Stimulated activated CD8-positive, alpha-beta memory T cell treated with anti-CD3 and anti-CD28 coated beads, Interleukin-15, amount 100 ng/mL, for 4 hours (primary cell): ENCODE results near the gene MYO7A.
"Not testable (repeated sequence)": the region's sequence is repeated elsewhere in the genome, so short reads cannot be mapped to it uniquely, and the experiment has no call there.

Experiments
- DNase-seq, 2 donors: peaks; one replicate each; pipeline ENCODE4 v3.0.0-alpha.2; 2020; ENCODE audit warnings: low read depth in 2 of 2

Gene MYO7A

DNA sequence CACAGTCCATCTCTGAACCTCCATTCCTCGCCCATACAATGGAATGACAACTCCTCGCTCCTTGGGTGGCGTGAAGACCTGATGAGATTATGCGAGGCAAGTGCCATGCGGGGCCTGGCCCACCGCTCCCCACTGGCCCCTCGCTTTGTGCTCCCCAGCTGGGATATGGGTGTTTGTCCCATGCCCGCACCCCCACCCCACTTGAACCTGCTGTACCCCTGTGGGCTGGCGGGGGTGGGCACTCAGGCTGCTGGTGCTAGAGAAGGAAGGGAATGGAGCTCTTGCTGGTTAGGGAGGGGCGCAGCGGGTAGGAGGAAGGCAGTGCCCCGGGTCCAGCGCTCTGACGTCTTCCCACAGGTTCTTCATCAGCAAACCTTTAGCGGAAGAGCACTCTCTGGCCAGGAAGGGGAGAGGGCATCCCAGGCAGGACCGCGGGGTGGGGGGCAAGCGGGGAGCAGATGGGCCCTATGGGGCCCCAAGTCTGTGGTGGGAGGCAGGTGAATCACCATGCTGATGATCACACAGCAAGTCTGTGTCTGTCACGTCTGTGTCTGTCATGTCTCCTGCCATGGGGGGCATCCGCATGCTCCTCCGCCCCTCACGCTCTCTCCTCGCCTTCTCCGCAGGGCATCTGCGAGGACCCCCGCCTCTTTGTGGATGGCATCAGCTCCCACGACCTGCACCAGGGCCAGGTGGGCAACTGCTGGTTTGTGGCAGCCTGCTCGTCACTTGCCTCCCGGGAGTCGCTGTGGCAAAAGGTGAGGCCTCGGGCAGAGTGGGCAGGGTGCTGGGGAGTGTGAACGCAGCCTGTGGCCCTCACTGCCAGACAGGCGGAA lies 34.8 kb upstream of the MYO7A start:
- DNase-seq, result no peak

DNA sequence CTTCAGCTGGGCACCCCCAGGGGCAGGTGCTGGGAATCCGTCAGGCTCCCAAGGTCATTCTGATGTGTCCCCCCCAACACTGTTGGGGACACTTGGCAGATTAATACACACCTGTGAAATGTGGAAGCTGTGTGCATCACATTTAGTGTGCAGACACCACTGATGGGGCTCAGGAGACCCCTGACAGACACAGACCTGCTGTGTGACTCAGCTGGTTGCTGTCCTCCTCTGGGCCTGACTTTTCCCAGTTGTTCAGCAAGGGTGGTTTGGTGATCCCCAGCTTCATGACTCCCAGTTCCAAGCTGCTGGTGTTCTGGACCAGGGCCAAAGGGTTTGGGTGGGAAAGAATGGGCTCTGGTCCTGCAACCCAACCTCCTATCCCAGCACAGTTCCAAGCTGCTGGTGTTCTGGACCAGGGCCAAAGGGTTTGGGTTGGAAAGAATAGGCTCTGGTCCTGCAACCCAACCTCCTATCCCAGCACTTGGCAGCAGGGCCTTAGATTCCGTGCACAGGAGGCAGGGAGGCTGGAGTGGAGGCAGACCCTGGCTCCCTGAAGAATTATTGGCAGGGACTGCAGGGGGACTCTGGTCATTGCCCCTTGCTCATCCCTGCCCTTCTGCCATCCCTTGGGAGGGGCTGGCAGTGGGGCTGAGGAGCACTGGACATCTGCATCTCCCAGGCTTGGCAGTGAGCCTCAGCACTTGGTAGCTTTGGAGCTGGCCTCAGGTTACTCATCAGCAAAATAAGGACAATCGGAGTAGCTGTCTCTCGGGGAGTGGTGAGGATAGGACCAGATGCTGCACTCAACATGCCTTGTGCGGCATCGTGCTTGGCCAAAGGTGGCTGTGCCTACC lies 33.8 kb upstream of the MYO7A start:
- no peak for DNase-seq

DNA sequence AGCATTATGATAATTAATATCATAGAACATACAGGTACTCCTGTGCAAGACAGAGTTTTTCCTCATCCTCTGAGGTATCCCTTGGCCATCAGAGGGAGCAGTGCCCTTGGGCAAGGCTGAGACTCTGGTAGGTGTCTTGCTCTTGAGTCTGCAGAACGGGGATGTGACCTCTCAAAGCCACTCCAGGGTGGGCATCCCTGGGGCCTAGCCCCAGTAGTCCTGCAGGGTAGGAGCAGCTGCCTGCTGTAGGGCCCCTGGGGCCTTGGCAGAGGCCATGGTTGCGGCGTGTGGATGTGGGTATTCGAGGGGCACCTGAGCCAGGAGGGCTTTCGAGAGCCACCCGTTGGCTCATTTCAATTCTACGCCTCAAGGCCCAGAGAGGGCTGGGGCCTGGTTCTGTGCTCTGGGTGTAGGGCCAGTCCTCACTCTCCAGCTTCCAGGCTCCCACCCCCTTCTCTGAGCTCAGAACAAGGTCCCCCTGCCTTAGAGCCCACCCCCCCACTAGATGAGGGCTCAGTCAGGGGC lies 33.1 kb upstream of the MYO7A start:
- DNase-seq, result no peak

DNA sequence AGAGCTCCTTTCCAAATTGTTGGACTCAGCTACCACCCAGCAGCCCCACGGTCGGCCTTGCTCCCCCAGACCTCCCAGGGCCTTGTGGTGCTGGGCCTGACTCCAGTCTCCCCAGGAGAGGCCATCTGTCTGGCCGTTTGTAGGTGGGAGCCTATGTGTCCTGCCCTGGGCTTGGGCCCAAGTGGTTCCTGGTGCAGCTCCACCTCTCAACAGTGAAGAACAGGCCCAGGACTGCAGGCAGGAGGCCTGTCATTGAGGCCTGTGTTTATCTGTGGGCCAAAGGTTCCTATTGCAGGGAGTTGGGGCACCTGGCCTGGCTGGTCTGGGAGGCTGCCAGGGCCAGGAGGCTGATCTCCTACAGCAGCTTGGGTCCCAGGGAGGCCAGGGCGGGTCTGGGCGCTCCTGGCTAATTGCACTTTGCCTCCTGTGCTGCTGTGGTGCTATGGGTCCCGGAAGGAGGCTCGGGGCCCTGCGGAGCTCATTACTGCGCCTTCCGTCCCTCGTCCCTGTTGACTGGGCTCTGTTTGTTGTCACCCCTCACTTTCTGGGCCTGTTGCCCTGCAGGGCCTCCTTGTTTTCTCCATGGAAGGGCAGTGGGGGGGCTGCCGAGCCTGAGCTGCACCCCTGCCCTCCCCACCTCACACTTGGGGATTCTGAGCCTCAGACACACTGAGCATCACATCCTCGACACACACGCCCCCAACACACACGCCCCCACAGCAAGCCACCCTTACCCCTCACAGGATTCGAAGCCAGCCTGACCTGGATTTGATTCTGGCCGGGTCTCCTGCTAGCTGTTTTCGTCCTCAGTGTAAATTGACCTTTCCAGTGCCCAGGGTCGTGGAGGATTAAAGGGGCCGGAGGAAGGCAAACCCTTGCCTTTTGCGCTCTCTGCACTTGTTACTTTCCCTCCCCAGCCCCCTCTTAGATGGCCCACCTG lies 32.2 kb upstream of the MYO7A start:
- DNase-seq, result no peak

DNA sequence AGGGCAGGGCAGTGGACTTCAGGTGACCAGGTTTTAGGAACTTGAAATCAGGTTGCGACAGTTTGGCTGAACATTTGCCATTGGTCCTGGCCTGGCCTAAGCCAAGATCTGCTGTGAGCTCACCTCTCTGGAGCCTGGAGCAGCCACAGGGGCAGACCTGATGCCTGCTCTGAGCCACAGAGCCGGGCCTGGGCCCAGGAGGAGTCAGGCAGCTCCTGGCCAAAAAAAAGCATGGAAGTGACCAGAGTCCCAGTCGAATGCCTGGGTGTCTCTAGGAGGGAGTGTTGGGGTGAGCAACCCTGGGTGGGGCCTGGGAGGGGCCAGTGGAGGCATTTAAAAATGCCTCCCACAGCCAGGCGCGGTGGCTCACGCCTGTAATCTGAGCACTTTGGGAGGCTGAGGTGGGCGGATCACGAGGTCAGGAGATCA lies 31.4 kb upstream of the MYO7A start:
- no peak for DNase-seq

DNA sequence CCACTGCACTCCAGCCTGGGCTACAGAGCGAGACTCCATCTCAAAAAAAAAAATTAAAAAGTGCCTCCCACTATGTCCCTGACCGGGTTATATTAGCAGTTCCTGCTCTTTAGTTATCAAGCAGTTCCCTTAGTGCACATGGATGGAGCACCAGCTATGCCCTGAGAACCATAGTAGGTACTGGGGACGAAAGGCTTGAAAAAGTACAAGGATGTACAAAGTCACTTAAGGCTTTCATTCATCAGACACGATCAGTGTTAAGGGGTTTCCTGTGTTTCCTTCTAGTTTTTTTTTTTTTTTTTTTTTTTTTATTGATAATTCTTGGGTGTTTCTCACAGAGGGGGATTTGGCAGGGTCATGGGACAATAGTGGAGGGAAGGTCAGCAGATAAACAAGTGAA lies 30.9 kb upstream of the MYO7A start:
- DNase-seq, result not testable (repeated sequence)

DNA sequence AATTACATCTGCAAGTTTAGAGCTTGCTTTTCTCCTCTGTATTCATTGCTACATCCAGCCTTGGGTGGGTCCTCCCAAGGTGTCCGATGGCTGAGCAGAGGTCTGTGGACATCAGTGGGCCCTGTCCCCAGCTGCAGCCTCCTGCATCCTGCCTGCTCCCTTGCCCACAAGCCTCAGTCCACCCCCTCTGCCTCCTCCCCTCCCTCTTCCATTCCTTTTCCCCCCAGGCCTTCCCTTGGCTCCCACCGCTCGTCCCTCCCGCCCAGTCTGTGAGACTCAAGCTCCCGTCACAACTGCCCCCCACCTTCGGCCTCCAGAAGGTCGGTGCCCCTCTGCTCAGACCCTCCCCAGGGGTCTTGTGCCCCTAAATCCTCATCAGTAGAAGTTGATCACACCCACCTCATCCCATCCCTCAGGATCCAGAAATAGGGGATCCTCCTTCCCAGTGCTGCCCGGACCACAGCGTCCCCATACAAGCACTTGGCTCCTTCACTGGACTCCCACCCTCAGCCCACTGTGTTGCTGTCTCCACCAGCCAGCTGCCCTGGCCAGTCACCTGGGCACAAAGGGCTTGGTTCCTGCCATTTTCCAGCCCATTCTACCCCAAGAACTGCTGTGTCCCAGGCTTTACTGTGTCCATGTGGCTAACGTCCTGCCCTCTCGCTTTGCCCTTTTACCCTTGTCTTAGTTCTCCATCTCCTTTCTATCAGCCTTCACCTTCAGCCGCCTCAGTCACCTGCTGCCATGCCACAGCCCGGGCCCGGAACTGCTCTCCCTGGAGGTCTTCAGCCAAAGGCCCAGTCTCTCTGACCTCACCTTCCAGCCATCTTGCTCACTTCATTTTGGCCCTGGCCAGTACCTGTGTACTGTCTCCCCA lies 27.6 kb upstream of the MYO7A start:
- DNase-seq, result no peak

DNA sequence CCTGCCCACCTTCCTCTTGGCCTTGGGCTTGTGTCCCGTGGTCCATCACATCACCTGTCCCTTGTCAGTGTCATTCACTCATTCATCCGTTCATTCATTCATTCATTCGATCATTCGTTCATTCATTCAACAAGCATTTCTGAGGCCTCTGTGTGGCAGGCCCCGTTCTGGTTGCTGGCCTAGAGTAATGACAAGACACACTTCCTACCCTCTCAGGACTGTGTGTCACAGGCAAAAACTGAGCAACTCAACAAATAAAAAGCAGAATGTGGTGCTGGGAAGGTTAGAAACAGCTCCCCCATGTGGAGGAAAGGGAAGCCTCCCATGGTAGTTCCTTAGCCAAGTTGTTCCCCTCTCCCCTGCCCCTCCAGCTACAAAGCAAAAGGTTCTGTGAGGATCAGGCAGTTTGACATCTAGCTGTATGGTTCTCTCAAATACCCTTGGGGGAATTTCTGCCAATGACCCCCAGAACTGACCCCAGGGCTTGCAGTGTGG lies 27.0 kb upstream of the MYO7A start:
- no peak for DNase-seq

DNA sequence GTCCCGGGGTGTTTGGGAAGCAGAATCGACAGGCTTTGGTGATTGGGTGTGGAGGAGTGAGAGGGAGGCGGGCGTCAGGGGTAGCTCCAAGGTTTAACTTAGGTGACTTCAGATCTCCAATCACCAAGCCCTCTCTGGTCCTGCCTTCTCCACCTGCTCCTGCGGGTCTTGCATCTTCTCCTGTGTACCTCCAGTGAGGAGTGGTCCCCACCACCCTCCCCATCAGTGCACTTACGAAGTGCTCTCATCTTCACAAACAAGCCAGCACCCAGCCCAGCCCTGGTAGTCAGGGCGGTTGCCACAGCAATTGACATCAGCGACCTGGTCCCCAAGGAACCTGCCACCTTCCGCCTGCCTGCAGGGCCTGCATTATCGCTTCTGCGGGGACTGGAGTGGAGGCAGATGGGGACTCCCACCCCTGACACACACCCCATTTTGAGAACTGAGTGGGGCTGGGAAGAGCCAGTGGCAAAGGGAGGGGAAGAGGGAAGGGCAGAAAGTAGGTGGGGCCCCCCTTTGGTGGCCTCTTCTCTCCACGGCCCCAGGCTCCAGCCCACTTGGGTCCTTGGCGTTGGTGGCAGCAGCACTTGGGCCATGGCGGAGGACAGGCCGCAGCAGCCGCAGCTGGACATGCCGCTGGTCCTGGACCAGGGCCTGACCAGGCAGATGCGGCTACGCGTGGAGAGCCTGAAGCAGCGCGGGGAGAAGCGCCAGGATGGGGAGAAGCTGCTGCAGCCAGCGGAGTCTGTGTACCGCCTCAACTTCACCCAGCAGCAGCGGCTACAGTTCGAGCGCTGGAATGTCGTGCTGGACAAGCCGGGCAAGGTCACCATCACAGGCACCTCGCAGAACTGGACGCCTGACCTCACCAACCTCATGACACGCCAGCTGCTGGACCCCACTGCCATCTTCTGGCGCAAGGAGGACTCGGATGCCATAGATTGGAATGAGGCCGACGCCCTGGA lies 25.5 kb upstream of the MYO7A start, which contains the start of gene OMP:
TSS of gene OMP (plus strand) at position 595 of the 965 bp plus-strand sequence. CDS start at position 595, 0 bp downstream.
- DNase-seq, result no peak

DNA sequence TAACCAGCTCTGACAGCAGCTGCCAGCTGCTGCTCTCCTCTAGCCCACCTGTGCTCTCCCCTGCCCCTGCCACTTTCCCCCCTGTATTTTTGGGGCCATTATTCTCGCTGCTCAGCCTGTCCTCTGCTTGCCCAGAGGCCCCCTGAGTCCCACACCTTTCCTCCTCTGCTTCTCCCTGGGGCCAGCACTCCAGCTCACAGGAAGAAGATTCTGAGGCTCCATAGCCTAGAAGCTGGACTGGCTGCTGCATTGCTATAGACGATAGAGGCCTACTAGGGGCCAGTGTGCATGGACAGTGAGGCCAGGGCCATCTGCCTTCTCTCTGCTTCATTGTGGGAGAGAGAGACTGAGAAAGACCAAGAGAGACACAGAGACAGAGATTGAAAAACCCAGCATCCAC lies 24.7 kb upstream of the MYO7A start:
- DNase-seq, result no peak

DNA sequence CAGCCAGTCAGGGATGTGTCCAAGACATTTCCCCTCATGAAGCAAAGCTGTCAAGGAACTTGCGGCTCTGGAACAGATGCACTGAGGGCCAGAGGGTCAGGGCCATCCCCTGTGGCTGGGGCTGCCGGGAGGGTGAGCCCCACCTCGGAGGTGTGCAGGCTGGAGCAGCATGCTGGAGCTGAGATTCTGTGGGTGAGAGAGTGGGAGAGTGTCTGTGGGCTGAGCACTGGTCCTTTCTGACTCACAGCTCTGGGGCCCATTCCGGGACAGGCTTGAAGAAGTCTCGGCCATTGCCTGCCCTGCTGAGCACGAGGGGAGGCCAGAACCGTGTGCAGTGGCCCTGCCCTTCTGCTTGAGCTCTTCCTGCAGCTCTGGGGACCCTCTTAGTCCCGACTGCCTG lies 23.3 kb upstream of the MYO7A start:
- no peak for DNase-seq

DNA sequence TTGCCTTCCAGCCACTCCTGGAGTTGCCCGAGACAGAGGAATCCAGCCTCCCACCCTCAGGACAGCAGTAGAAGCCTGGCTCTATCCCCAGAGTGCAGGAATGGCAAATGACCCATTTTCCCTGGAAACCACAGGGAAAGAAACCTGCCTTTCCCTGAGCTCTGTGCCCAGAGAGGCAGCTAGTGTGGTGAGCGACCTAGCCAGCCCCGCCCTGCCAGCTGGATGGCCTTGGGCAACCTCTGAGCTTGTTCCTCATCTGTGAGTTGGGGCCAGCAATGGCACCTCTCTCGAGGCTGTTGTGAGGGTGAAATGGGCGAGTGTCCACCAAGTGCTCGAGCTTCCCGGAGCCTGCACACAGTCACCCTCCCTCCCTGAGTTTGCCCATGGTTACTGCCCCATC lies 21.7 kb upstream of the MYO7A start:
- DNase-seq, result no peak

DNA sequence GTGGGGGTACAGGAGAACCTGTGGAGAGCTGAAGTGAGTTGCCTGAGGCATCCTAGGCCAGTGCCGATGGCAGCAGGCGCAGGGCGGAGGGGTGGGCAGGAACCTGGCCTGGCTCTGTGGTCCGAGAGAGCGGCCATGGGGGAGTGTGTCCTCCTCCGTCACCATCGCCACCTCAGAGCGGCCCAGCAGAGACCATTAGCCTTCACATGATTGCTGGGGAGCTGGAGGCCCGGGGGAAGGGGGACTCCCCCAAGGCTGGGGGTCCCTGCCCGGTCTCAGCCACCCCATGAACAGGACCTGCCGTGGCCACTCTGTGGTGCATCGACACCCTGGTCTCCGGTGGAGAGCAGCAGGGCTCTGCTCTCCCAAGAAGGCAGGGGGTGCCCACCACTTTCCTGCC lies 21.3 kb upstream of the MYO7A start:
- DNase-seq, result no peak

DNA sequence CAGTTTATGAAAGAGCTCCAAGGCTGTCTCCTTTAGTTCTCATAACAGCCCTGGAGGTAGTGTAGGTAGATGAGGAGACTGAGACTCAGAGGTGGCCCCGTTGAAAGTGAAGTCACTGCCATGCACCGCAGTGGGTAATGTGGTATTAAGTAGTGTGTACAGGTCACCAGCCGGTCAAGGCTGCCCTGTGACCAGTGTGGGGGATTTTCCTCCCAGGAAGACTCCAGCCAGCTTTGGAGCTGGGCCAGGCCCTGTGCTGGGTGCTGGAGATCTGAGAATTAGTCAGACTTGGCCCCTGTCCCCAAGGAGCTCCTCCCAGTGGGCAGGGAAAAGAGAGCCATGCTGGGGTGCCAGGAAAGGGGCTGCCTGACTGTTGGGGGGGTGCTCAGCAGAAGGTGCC lies 20.1 kb upstream of the MYO7A start:
- DNase-seq, result no peak

DNA sequence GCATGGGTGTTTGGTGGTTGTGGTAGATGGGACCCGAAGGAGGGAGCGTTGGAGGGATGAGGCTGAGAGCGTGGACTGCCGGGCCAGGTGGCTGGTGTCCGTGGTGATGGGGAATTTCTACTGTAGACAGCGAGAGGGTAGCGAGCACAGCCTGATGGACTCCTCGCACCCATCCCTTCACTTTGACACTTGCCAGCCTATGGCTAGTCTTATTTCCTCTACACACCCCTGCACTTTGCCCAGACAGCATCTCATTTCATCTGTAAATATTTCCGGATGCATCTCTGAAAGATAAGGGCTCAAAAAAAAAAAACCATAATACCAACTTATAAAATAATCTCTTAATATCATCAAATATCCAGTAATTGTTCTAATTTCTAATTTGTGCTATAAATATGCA lies 19.6 kb upstream of the MYO7A start:
- DNase-seq, result no peak

DNA sequence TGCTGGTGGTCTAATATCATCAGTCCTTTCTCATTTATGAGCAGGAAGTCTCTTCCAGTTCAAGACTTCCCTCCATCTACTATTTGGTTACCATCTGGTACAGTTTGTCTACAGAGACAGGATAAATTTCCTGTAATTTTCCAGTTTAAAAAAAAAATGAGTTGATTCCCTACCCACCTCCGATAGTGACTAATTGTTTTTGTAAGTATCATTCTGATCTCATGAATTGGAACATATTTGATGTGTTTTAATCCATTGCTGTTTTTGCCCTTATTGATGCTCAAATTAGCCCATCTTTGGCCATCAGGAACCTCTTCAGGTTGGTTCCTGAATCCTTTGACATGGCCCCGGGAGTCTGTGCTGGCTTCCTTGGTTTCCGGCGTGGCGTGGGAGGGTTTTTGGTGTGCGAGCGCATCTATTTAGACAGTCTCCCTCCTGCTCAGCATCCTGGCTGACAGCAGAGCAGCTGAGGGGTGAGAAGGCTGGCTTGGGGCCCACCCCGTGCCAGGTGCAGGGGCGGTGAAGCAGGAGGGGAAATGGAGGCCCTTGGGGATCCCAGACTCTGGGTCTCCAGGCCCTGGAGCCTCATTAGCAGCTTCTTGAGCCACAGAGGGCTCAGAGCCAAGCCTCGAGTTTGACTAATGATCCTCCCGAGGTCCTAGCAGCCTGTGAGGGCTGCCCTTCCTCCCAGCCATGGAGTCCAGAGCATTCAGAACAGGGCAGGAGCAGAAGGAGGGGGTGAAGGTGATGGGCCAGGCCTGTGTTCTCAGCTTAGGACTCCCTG lies 18.6 kb upstream of the MYO7A start:
- DNase-seq, result no peak

DNA sequence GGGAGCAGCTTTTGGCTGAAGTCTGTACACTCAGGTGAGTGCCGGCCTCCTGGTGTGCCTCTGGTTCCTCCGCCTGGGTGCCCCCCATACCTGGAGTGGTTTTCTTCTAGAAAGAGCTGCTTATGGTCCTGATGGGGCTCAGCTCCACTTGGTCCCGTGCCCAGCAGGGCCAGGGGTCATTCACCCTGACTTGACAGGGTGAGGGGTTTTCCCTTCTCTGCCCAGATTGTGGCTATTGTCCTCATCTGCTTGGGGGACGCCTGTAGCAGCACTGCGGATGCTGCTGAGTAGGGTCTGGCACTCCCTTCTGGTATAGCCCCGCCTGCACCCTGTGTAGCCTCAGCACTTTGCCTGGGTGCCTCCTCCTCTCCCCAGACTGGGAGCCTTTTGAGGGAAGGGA lies 17.2 kb upstream of the MYO7A start:
- no peak for DNase-seq

DNA sequence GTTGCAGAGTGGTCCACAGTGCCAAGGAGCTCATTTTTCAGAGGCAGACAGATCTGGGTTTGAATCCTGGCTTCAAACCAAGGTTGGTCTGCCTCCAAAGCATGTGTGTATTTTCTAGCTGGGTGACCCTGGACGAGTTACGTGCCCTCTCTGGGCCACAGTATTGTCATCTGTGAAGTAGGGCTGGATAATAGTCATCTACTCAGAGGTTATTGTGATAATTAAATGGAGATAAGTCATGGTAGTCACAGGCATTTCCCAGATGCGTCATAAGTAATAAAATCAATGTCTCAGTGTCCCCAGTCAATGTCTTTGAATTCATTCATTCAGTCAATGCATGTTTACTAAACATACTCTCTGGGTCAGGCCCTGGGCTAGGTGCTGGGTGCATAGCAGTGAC lies 16.8 kb upstream of the MYO7A start:
- no peak for DNase-seq
